Effector CD8-positive, alpha-beta T cell (primary cell): ENCODE measurements around the gene PCP4L1.
A peak's percentile ranks its signal among the peaks of the same experiment; 100 is the strongest.
"Not testable (repeated sequence)": the region's sequence is repeated elsewhere in the genome, so short reads cannot be mapped to it uniquely, and the experiment has no call there.

Experiments
- DNase-seq: peaks from one replicate; lab custom pipeline; 2025; lab: John Stamatoyannopoulos, UW
- total RNA-seq, 4 experiments: gene quantifications; one replicate each; lab custom pipeline; 2026; lab: John Stamatoyannopoulos, UW

Gene PCP4L1
- total RNA-seq, result 0 to 0.18 (median 0) reads per million in 4 experiments

DNA sequence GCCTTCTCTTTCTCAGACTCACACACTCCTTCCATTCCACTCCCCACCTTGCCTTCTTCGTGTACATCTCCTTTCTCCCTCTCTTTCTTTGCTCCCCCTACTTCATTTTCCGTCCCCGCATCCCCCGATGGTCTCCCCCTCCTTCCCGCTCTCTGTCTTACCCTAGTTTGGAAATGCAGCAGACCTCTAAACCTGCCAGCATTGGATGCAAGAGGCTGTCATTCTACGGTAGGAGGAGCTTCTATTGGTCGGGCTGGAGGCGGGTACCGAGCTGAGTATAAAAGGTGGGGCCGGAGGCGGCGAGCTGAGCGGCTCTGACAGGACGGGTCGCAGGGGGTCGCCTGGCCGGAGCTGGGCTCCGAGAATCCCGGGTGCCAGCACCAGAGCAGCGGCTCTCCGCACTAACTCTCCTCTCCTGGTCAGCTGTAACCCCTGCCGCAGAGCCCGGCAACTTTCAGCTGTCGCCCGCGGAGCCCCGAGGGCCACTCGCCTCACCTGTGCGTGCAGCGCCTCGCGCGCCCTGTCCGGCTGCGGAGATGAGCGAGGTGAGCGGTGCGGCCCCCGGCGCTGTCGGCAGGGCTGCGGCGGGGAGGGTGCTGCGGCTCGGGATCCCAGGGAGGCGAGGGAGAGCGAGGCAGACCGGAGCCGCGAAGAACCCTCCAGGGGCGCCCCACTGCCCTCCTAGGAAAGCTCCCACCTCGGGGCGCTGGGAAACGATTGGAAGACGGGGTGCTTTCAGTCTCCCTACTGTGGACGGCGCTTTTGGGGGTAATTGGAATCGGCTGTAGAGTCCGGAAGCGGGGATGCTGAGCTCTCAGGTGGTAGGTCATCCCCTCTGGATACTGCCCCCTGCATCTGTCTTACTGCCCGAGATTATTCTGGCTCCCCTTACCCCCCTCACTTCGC, at the start of gene PCP4L1:
Gene PCP4L1 (plus strand): TSS at position 307 of the 906 bp plus-strand sequence. CDS start 230 bp downstream, at position 537.
- DNase-seq, result peak; percentile 4

DNA sequence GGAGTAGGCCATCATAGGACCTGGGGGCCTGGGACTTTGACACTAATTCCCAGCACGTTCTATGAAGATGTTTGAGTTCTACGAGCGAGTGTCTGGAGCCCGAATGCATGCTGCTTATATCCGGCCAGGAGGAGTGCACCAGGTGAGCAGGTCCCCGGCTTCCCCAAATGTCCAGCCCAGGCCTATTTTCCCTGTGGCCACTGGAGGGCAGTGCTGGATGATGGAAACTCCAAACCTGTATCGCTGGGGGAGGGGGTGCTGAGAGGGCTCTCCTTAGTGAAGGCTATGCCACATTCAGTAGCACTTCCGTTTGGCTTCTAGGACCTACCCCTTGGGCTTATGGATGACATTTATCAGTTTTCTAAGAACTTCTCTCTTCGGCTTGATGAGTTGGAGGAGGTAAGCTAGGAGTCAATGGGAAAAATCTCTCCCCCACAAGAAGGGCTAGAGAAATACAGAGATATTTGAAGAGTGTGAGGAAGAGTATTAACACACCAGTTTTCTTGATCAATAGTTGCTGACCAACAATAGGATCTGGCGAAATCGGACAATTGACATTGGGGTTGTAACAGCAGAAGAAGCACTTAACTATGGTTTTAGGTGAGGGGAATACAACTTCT, 48.6 kb upstream of the PCP4L1 start:
- DNase-seq, result peak; percentile 60

GRCh38 chr1:161214369-161214768, 44.2 kb upstream of the PCP4L1 start:
- no peak for DNase-seq

DNA sequence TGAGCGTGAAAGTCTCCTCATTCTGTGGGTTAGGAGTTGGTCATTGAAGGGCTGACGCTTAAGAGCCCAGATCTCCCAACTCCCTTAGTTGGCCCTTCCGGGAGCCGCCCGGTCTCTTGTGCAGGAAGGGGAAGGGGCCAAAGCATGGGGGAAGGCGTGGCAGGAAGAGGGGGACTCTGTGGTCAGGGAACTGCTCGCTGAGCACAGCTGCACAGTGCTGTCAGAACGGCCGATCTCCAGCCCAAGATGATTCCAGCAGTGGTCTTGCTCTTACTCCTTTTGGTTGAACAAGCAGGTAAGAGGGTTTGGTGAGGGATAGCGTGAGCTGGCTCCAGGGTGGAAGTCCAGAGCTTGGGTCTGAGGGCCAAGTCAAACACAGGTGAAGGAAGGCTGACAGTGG, 43.5 kb upstream of the PCP4L1 start, which contains the start of gene FCER1G:
Gene FCER1G (plus strand): TSS at position 220 of the 400 bp plus-strand sequence. CDS start 27 bp downstream, at position 247.
- DNase-seq, result no peak

DNA sequence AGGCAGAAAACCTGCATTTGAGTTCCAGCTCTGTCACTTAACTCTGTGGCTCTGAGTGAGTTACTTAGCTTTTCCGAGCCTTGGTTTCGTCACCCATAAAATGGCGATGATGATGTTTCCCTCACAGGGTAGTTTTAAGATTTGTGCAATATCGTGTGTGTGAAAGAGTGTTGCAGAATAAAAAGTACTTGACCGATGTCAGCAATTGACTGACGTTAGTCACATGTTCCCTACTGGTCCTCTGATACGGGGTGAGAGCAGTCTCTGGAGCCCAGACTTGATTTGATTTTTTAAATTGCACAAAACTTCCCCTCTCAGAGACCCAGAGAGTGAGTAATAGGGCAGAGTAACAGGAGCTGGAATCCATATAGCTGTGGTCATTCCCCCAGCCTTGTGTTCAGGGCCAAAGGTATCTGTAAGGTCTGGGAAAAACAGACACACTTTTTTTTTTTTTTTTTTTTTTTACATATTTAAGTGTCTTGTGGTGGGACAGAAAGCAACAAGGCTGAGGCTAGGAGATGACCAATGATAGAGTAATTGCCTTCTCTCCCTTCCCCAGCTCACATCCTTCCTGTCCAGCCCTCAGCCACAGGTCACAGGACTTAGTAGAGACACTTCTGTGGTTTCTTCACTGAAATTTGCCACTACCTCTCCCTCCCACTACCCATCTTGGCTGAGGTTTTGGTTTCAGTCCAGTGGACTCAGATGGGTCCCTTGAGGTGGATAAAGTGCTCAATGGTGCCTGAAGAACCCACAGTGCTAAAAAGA, 41.4 kb upstream of the PCP4L1 start:
- DNase-seq, result no peak

DNA sequence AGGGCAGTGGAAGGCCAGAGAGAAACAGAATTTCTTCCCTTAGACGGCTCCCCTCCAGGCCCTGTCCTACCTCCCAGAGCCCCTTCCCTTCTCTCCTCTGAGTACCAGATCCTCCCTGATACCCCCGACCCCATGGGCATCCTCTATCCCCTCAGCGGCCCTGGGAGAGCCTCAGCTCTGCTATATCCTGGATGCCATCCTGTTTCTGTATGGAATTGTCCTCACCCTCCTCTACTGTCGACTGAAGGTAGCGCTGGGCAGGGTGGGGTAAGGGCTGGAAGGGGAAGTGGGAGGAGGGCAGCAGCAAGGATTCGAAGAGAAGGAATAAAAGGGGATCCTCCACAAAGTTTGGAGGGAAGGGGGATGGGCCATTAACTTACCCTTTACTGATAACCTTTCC, 40.7 kb upstream of the PCP4L1 start:
- no peak for DNase-seq

DNA sequence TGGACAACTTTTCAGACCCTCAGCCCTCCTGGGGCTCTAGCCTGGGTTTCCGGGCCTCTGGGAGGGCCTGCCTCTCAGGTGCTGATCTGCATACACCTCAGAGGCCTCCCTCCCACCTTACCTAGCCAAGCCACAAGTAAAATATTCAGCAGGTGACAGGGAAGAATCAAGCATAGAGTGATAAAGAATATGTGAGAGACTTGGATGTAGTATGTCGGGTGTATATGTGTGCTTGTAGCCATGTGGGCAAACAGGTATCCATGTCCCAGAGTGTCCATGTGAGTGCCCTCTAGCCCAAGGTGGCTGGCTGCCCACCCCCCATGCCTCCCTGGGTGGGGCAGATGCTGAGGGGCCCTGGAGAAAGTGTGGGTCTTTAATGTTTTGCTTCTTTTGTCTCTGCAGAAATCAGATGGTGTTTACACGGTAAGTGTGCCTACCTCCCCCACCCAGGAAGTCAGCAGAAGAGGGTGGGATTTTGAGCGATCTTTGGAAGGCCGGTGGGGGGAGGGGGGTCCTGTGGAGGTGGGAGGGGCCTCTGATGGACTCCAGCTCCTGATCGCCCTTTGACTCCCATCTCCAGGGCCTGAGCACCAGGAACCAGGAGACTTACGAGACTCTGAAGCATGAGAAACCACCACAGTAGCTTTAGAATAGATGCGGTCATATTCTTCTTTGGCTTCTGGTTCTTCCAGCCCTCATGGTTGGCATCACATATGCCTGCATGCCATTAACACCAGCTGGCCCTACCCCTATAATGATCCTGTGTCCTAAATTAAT, 40.1 kb upstream of the PCP4L1 start:
- no peak for DNase-seq

DNA sequence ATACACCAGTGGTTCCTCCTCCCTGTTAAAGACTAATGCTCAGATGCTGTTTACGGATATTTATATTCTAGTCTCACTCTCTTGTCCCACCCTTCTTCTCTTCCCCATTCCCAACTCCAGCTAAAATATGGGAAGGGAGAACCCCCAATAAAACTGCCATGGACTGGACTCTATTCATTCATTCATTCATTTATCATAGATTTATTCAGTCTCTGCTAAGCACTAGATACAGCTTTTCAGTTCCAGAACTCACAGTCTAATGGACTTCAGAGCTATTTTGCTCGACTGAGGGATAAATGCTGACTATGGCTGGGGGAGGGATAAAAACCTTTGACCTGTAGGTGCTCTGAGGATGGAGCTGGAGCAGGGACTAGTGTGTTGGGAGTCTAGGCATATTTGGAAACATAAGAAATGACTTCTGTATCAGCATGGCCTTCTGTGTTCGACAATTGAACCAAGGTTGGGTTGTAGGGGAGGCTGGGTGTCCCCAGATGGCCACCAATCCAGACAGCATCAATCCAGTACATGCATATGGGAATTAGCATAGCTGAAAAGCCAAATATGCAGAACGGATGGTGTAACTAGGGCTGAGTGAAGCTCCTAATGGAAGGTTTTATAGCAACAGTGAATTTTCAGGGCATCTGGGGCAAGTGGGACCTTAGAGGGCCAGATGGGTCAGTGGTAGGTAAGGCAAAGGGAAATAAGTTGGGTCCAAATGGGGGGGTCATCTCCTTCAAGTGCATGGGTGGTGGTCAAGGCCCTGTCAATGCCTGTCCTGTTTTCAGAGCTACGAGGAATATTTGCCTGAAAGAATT, 39.3 kb upstream of the PCP4L1 start:
- no peak for DNase-seq

GRCh38 chr1:161220002-161220401, 38.5 kb upstream of the PCP4L1 start:
- DNase-seq, result no peak

GRCh38 chr1:161222175-161223019, 36.1 kb upstream of the PCP4L1 start:
- no peak for DNase-seq

DNA sequence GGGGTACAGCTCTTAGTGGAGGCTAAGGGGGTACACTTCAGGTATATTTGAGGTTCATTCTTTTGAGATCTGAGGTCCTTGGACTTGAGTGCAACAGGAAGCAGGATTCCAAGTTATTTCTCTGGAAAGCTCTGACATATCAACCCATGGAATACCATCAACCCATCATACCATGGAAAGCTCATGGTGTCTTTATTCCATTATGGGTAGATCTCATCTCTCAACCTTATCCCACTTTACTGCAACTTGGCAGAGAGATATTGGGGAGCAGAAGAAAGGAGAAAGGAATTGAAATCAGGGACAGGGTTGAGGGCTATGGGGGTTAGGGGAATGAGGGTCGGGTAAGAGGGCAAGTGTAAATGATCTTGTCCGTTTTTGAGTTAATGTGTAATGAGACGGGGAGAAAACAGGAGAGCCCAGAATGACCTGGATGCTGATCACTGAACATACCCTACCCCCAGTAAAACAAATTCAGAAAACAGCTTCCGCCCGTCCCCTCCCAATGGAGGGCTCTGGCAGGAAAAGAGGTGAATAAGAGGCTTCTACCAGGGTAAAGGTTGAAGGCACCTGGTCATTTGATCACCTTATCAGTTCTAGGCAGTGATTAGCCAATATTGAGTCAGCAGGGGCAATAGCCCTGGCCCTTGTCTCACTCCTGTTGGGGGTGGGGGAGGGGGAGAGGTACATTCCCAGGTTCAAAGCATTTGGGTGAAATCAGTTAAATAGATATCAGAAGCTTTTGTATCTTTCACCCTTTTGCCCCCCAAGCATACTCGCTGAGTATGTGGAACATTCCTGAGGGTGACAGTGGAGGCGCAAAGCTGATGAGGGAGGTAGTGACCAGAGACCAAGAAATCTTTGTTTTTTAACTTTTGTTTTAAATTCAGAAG, 34.5 kb upstream of the PCP4L1 start:
- DNase-seq, result no peak

DNA sequence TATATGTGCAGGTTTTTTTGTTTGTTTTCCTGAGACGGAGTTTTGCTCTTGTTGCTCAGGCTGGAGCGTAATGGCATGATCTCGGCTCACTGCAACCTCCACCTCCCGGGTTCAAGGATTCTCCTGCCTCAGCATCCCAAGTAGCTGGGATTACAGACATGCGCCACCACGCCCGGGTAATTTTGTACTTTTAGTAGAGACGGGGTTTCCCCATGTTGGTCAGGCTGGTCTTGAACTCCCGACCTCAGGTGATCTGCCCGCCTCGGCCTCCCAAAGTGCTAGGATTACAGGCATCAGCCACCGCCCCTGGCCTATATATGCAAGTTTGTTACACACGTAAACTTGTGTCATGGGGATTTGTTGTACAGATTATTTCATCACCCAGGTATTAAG, 33.9 kb upstream of the PCP4L1 start:
- not testable (repeated sequence) for DNase-seq

- DNase-seq, result no peak
Observed at GRCh38 chr1:161225178-161225533, 33.4 kb upstream of the PCP4L1 start.

DNA sequence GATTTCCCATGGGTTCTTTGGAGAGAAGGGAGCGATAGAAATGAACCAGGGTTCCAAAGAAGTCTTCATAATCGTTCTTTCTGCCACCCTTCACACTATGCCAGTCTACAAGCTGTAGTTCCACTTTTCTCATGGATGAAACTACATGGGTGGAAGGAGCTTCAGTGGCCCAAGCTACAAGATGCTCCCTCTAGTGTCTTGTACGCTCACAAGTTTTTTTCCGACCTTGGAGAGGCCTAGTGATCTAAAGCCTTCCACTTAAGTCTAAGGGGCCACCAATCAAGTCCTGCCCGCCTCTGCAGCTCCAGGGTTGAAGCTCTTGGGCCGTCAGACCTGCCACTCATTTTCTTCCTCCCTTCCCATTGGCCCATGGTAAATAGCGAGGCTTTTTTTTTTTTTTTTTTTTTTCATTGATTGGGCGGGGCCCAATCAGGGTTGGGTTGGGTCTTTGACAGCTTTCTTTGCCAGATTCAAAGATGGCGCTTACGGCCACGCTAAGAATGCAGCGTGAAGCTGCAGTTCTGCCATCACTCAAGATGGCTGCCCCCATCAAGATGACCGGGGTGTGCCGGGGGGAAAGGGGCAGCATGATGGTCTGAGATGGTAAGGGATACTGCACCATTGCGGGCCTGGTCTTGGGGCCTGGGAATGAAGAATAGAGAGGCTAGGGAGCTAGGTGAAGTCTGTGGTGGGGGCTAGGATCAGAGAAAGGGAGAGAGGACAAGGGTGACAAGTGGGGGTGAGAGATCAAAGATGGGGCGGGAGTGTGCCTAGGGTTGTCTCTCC, 32.8 kb upstream of the PCP4L1 start, which contains the start of gene TOMM40L:
Gene TOMM40L (plus strand): TSS at position 527 of the 786 bp plus-strand sequence. CDS start 430 bp downstream, outside the sequence.
- peak; percentile 82 for DNase-seq

DNA sequence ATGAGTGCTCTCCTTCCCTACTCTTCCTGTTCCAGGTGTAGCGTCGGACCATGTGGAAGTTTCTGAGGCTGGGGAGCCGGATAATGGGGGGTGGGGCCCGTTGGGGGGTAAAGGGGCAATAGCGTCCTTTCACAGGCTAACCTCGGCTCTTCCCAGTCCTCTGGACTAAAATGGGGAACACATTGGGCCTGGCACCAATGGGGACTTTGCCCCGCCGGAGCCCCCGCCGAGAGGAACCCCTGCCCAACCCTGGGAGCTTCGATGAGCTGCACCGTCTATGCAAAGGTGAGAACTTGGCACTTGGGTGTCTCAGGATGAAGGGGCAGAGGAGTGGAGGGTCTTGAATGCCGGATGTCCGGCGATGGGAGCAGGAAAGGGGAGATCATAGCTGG, 32.2 kb upstream of the PCP4L1 start:
- DNase-seq, result no peak

GRCh38 chr1:161226759-161227158, 31.8 kb upstream of the PCP4L1 start:
- no peak for DNase-seq

DNA sequence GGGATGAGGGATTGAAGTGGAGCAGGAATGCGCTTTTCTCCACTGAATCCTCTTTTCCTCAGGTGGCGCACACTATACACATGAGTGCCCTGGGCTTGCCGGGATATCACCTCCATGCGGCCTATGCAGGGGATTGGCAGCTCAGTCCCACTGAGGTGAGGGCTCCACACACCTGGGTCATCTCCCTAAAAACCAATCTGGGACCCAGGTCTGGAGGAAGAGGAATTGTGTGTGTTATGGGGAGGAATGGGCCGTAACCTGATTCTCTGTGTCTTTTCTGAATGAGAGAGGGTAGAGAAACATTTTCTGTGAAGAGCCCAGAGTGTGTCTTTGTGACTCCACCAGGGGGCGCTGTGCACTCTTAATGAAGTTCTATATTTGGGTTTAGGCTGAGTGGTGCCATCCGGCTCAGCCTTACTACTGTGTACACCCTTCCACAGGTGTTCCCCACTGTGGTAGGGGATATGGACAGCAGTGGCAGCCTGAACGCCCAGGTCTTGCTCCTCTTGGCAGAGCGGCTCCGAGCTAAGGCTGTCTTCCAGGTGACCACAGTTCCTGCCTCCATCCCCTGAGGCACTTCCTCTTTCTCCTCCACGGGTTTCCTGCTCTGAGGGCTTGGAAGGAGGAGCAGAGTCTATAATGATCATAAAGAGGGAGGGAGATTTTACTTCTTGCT, 31.2 kb upstream of the PCP4L1 start:
- DNase-seq, result peak; percentile 82
